Duodenal mucosa (tissue), 2 donors: Measurements from ENCODE around the gene SMIM3.

Experiments
- H3K27ac ChIP-seq: one replicate; pipeline ENCODE4 v1.7.0; 2013; ENCODE audit warnings: low read depth, low read length
- H3K27me3 ChIP-seq, 2 donors: one replicate each; pipeline ENCODE4 v1.7.0; 2013; ENCODE audit warnings: low read length in 2 of 2, control low read depth in 1 of 2; ENCODE audit not compliant: insufficient read depth in 2 of 2, control insufficient read depth in 1 of 2
- H3K36me3 ChIP-seq, 2 donors: one replicate each; pipeline ENCODE4 v1.7.0; 2013; ENCODE audit warnings: low read length in 2 of 2, control low read depth in 1 of 2; ENCODE audit not compliant: insufficient read depth in 2 of 2, control insufficient read depth in 1 of 2
- H3K4me1 ChIP-seq, 2 donors: one replicate each; pipeline ENCODE4 v1.7.0; 2013; ENCODE audit warnings: low read length in 2 of 2, control low read depth in 1 of 2; ENCODE audit not compliant: insufficient read depth in 2 of 2, control insufficient read depth in 1 of 2
- H3K4me3 ChIP-seq, 2 donors: one replicate each; pipeline ENCODE4 v1.7.0; 2013; ENCODE audit warnings: low read length in 2 of 2, low read depth in 1 of 2
- H3K9ac ChIP-seq, 2 donors: one replicate each; pipeline ENCODE4 v1.7.0; 2013; ENCODE audit warnings: low read length in 2 of 2, low read depth in 1 of 2
- H3K9me3 ChIP-seq, 2 donors: one replicate each; pipeline ENCODE4 v1.7.0; 2013; ENCODE audit warnings: low read length in 2 of 2, control low read depth in 1 of 2; ENCODE audit not compliant: control insufficient read depth in 1 of 2

SMIM3 gene

GRCh38 chr5:150764530-150764929, 14.0 kb upstream of the SMIM3 start:
- H3K9ac ChIP-seq: no peak overlapping the region
- no peaks in the 10 kb centered on the region for H3K9me3 ChIP-seq
- no peak overlapping the region for H3K4me3 ChIP-seq
- H3K27me3 ChIP-seq: no peaks in the 10 kb centered on the region
- H3K36me3 ChIP-seq: no peaks in the 10 kb centered on the region
- peaks cover 0 to 16% of the 10 kb centered on the region in 2 donors for H3K4me1 ChIP-seq
- no peak overlapping the region for H3K27ac ChIP-seq

DNA sequence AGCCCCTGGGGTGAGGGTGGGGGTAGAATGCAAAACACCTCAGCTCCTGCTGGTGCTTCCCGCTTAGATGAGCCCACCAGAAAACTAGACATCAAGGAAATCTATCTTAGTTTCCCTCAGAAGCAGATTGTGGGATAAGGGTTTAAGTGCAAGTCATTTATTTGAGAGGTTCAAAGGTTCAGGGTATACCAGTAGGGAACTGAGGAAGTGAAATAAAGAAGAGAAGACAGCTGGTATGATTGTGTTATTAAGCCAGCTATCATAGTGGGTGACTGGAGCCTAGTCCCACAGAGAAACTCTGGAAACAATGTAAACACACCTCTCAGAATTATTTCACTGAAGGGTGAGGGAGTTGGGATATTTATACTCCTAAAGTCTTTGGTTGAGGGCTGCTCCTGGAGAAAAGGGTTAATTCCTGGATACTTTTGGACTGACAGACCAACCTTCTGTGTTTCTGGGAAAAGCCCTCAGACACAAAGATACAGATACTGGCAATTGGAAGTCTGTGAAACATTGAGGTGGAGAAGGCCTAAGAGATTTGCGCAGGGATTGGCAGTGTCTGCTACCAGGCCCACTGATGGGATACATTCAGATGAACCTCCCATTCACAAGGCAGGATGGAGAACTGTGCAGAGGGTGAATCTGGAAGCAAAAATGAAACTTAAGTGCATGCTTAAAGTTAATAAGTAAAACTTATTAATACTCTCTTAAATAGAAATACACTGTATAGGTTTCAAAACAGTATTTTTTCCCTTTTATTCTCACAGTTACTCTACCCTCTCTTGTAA, 13.4 kb upstream of the SMIM3 start:
- Histone ChIP-seq H3K9me3 (no peaks in the 10 kb centered on the region), H3K27ac (no peak overlapping the region), H3K27me3 (no peaks in the 10 kb centered on the region), H3K4me1 (peaks cover 0 to 16% of the 10 kb centered on the region in 2 donors), H3K36me3 (no peaks in the 10 kb centered on the region), H3K9ac (no peak overlapping the region), H3K4me3 (no peak overlapping the region)

DNA sequence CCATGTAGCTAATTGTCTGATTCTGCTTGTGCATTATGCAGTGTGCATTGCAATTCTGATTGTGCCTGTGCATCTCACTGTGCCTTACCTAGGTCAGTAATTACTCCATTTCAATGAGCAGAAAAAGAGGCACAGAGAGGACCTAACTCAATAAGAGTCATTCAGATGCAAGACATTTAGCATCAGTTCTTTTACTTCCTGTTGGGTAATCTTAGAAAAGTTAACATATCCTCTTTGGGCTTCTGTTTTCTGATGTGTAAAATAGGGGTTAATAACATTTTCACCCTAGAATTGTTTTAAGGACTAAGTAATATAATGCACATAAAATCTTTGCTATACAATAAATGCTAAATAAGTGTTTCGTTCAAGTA, 12.8 kb upstream of the SMIM3 start:
- H3K9me3 ChIP-seq: no peaks in the 10 kb centered on the region
- no peak overlapping the region for H3K27ac ChIP-seq
- H3K27me3 ChIP-seq: no peaks in the 10 kb centered on the region
- no peaks in the 10 kb centered on the region for H3K36me3 ChIP-seq
- no peak overlapping the region for H3K4me3 ChIP-seq
- H3K9ac ChIP-seq: no peak overlapping the region
- H3K4me1 ChIP-seq: peaks cover 0 to 16% of the 10 kb centered on the region in 2 donors

DNA sequence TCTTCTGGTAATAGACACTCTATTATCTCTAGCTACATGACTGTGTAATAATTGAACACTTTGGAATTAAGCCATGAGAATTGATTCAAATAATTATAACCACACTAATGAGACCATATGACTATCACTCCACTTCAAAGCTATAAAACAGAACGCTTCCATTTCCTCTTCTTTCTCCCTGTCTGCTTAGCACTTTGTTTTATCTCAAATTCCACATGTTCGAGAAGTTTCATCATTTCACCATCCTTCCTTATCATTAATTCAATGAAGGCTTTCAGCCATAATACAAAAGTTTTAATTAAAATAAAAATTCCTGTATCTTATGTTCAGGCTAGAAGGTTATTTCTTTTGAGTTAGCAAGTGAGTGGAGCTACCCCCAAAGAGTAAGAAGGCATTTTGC, 12.3 kb upstream of the SMIM3 start:
- no peaks in the 10 kb centered on the region for H3K9me3 ChIP-seq
- peaks cover 0 to 16% of the 10 kb centered on the region in 2 donors for H3K4me1 ChIP-seq
- H3K9ac ChIP-seq: no peak overlapping the region
- H3K36me3 ChIP-seq: no peaks in the 10 kb centered on the region
- no peak overlapping the region for H3K4me3 ChIP-seq
- no peaks in the 10 kb centered on the region for H3K27me3 ChIP-seq
- no peak overlapping the region for H3K27ac ChIP-seq

GRCh38 chr5:150771034-150771795, 7.3 kb upstream of the SMIM3 start:
- Histone ChIP-seq H3K9ac (no peak overlapping the region), H3K27me3 (no peaks in the 10 kb centered on the region)

GRCh38 chr5:150774145-150774544, 4.4 kb upstream of the SMIM3 start:
- no peak overlapping the region for H3K4me3 ChIP-seq
- no peak overlapping the region for H3K9ac ChIP-seq
- no peak overlapping the region for H3K27ac ChIP-seq
- H3K4me1 ChIP-seq: peaks cover 6 to 10% of the 10 kb centered on the region in 2 donors
- no peaks in the 10 kb centered on the region for H3K36me3 ChIP-seq
- H3K9me3 ChIP-seq: no peaks in the 10 kb centered on the region
- peaks cover 0 to 3% of the 10 kb centered on the region in 2 donors for H3K27me3 ChIP-seq

More at GRCh38 chr5:150771034-150771795, 7.3 kb upstream of the SMIM3 start:
- no peaks in the 10 kb centered on the region for H3K36me3 ChIP-seq
- H3K27ac ChIP-seq: no peak overlapping the region
- no peaks in the 10 kb centered on the region for H3K9me3 ChIP-seq
- no peak overlapping the region for H3K4me3 ChIP-seq
- H3K4me1 ChIP-seq: no peaks in the 10 kb centered on the region

GRCh38 chr5:150777685-150778084, 872 bp upstream of the SMIM3 start:
- Histone ChIP-seq H3K36me3 (no peaks in the 10 kb centered on the region), H3K27ac (no peak overlapping the region), H3K9me3 (no peaks in the 10 kb centered on the region), H3K9ac (peak overlapping the region; percentile 74 to 89), H3K4me3 (peak overlapping the region in 1 of 2 donors; percentile 84), H3K27me3 (peaks cover 0 to 3% of the 10 kb centered on the region in 2 donors), H3K4me1 (peaks cover 33 to 45% of the 10 kb centered on the region in 2 donors)

DNA sequence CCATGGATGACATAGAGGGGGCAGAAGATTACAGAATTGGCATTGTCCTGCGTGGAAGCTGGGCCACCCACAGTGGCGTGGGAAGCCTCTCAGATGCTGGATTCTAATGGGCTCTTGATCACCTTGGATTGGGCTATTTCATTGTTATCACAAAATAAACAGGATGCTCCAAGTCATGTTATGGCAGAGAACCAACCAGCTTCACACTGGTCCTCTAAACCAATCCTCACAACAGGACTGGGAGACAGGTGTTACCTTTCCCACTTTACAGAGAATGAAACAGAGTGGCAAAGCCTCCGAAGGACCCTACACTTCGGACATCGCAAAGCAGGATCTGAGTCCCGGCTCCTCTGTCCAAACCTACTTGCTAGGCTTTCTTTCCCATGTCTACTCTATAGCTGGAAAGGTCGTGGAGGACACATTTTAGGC, 455 bp upstream of the SMIM3 start:
- no peaks in the 10 kb centered on the region for H3K9me3 ChIP-seq
- peaks cover 0 to 3% of the 10 kb centered on the region in 2 donors for H3K27me3 ChIP-seq
- peak overlapping the region; percentile 84 to 86 for H3K4me3 ChIP-seq
- H3K36me3 ChIP-seq: no peaks in the 10 kb centered on the region
- peak overlapping the region; percentile 77 for H3K27ac ChIP-seq
- H3K9ac ChIP-seq: peak overlapping the region; percentile 74 to 89
- peaks cover 37 to 49% of the 10 kb centered on the region in 2 donors for H3K4me1 ChIP-seq

GRCh38 chr5:150779397-150780186, 1.0 kb downstream of the SMIM3 start:
- Histone ChIP-seq H3K9me3 (no peaks in the 10 kb centered on the region), H3K27ac (peak overlapping the region; percentile 77), H3K4me3 (peak overlapping the region; percentile 84 to 86), H3K36me3 (no peaks in the 10 kb centered on the region), H3K27me3 (peaks cover 0 to 3% of the 10 kb centered on the region in 2 donors), H3K9ac (peak overlapping the region; percentile 74 to 89), H3K4me1 (peaks cover 48 to 63% of the 10 kb centered on the region in 2 donors)
